Stimulated activated naive CD8-positive, alpha-beta T cell treated with anti-CD3 and anti-CD28 coated beads, Interleukin-15, amount 100 ng/mL, for 72 hours (primary cell): ENCODE data around the gene L3MBTL2.

ENCODE experiments used
- ATAC-seq: fragments of 150-1000 bp; cut with Tn5 transposase; 2 replicates; pipeline ENCODE4 v1.10.0; 2021; ENCODE audit warnings: mild to moderate bottlenecking, moderate library complexity
- DNase-seq, 2 donors: peaks; one replicate each; pipeline ENCODE4 v3.0.0; 2021 to 2022
- H3K27ac Mint-ChIP-seq, 2 donors: one replicate each; pipeline ENCODE4 v1.8.0; 2022; ENCODE audit warnings: mild to moderate bottlenecking in 2 of 2, mixed read lengths in 2 of 2, moderate library complexity in 2 of 2
- H3K27me3 Mint-ChIP-seq: one replicate; pipeline ENCODE4 v1.8.0; 2022; ENCODE audit warnings: mixed read lengths
- H3K4me1 Mint-ChIP-seq: one replicate; pipeline ENCODE4 v1.8.0; 2022; ENCODE audit warnings: mild to moderate bottlenecking, mixed read lengths
- H3K4me3 Mint-ChIP-seq, 2 donors: one replicate each; pipeline ENCODE4 v1.8.0; 2022; ENCODE audit warnings: mild to moderate bottlenecking in 2 of 2, mixed read lengths in 2 of 2, moderate library complexity in 1 of 2
- H3K9me3 Mint-ChIP-seq, 2 donors: one replicate each; pipeline ENCODE4 v1.8.0; 2022; ENCODE audit warnings: mixed read lengths in 2 of 2

L3MBTL2 gene

GRCh38 chr22:41229730-41230400 is 24.8 kb downstream of the L3MBTL2 start:
- ATAC-seq (no peak), DNase-seq (no peak)
- H3K27me3 Mint-ChIP-seq: no peaks in the 10 kb centered on the region
- H3K27ac Mint-ChIP-seq: peak overlapping the region in 1 of 2 donors; percentile 91
- no peaks in the 10 kb centered on the region for H3K9me3 Mint-ChIP-seq
- no peak overlapping the region for H3K4me3 Mint-ChIP-seq
- H3K4me1 Mint-ChIP-seq: no peaks in the 10 kb centered on the region

DNA sequence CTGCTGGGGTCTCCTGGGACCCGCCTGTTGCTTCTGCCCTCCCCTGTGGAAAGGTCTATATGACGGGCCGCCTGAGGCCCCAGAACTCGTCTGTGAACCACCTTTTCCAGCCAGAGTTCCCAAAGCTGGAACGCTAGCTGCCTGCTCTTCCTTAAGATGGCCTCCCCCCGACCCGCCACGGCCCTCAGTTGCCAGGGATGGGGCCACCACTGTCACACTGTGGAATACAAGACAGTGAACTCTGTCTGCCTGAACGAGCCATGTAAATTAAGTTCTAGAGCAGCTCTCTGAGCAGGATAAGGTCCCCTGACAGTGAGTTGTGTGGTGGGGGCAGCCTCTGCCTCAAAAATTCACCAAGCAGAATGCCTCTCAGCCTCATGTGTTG is 25.3 kb downstream of the L3MBTL2 start:
- H3K4me1 Mint-ChIP-seq: no peaks in the 10 kb centered on the region
- no peaks in the 10 kb centered on the region for H3K9me3 Mint-ChIP-seq
- H3K27ac Mint-ChIP-seq: peak overlapping the region in 1 of 2 donors; percentile 91
- no peak overlapping the region for H3K4me3 Mint-ChIP-seq
- H3K27me3 Mint-ChIP-seq: no peaks in the 10 kb centered on the region
- ATAC-seq: no peak
- no peak for DNase-seq

DNA sequence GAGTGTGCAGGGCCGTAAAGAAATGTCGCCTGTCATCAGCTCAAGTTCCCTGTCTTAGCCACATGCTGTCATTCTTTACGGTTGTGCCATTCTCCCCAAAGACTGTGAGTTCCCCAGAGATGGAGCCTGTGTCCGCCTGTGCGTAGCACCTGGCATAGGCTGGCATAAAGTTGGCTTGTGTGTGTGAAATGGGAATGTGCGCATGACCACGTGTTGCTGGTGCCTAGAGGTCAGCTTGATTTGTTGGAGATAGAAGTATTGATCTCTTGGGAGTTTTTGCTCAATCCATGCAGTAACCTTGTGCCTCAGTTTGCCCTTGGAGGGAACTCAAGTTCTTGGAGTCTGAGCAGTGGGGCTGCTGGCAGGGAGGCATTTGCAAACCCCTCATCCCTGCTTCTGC is 26.3 kb downstream of the L3MBTL2 start:
- H3K27me3 Mint-ChIP-seq: no peaks in the 10 kb centered on the region
- no peak overlapping the region for H3K27ac Mint-ChIP-seq
- H3K9me3 Mint-ChIP-seq: no peaks in the 10 kb centered on the region
- DNase-seq (no peak), ATAC-seq (no peak)
- H3K4me1 Mint-ChIP-seq: no peaks in the 10 kb centered on the region
- no peak overlapping the region for H3K4me3 Mint-ChIP-seq

DNA sequence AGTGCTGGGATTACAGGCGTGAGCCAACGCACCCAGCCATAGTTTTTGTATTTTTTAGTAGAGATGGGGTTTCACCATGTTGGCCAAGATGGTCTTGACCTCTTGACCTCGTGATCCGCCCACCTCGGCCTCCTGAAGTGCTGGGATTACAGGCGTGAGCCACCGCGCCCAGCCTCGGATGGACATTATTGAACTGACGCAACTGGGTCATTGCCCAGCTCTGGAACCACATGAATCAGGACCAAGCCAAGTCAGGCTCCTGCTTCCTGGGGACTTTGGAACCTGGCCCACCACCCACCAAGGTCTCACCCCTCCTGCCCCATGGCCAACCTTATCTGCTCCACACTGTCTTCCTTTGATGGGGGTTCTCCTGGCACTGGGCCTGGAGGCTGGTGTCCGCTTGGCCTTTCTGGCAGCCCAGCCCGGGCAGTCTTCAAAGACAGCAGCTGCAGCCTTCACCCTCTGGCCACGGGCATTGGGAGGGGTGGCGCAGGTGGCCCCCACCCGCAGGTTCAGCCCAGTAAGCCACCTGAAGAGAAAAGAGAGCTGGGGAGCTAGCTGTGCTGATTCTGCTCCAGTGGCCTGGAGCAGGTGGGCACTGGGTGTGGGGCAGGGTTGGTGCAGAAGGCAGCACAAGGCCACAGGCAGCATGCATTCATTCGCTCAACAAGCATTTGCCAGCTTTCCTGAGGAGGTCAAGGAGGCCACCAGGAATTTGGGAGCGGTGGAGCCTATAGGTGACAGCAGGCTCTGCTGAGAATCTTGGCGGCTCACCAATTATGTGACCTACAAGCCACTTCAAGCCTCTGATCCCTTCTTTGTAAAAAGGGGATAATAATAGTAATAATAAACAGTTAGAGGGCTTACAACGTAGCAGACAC is 29.9 kb downstream of the L3MBTL2 start:
- ATAC-seq (no peak), DNase-seq (no peak)
- H3K4me1 Mint-ChIP-seq: peaks cover 15% of the 10 kb centered on the region
- H3K4me3 Mint-ChIP-seq: no peak overlapping the region
- no peak overlapping the region for H3K27ac Mint-ChIP-seq
- H3K9me3 Mint-ChIP-seq: no peaks in the 10 kb centered on the region
- H3K27me3 Mint-ChIP-seq: no peaks in the 10 kb centered on the region

GRCh38 chr22:41237036-41237706 is 32.1 kb downstream of the L3MBTL2 start:
- H3K4me1 Mint-ChIP-seq: peaks cover 15% of the 10 kb centered on the region
- ATAC-seq (no peak), DNase-seq (peak in 1 of 2 donors; percentile 22)
- H3K27me3 Mint-ChIP-seq: no peaks in the 10 kb centered on the region
- no peaks in the 10 kb centered on the region for H3K9me3 Mint-ChIP-seq
- H3K4me3 Mint-ChIP-seq: peak overlapping the region; percentile 72 to 85
- peak overlapping the region in 1 of 2 donors; percentile 95 for H3K27ac Mint-ChIP-seq

DNA sequence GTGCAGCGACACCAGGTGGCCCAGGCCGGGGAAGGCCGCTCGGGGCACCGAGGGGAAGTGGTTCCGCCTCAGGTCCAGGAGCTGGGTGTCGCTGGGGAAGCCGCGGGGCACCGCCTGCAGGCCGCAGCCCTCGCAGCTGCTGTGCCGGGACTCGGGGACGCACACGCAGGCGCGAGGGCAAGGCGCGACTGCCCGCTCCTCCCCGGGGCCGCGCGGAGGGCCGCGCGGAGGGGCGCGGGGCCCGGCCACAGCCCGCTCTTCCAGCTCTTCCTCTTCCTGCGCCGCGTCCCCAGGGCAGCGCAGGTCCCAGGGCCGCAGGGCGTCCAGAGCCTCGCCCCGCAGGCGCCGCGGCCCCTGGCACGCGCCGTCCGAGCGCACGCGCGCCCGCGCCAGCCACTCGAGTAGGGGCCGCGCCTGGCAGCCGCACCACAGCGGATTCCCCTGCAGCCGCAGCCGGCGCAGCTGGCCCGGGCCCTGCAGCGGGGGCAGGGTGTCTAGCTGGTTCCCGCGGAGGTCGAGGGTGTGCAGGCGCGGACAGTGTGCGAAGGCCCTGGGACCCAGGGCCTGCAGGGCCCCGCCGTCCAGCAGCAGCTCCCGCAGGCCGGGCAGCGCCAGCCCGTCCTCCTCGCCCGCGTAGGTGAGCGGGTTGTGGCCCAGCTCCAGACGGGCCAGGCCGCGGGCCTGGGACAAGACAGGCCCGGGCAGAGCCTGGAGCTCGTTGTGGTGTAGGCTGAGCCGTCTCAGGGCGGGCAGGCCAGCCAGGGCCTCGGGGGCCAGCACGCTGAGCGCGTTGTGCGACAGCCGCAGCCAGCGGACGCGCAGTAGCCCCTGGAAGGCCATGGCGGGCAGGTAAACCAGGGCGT is 32.8 kb downstream of the L3MBTL2 start:
- no peaks in the 10 kb centered on the region for H3K9me3 Mint-ChIP-seq
- H3K4me1 Mint-ChIP-seq: peaks cover 15% of the 10 kb centered on the region
- H3K4me3 Mint-ChIP-seq: peak overlapping the region; percentile 72 to 85
- H3K27ac Mint-ChIP-seq: peak overlapping the region in 1 of 2 donors; percentile 95
- ATAC-seq (peak; percentile 93), DNase-seq (peak; percentile 86 to 91)
- H3K27me3 Mint-ChIP-seq: no peaks in the 10 kb centered on the region

GRCh38 chr22:41238570-41239442 is 33.7 kb downstream of the L3MBTL2 start:
- DNase-seq (no peak), ATAC-seq (no peak)
- Mint-ChIP-seq H3K4me1 (peaks cover 15% of the 10 kb centered on the region), H3K27me3 (no peaks in the 10 kb centered on the region), H3K27ac (peak overlapping the region in 1 of 2 donors; percentile 36), H3K9me3 (no peaks in the 10 kb centered on the region), H3K4me3 (peak overlapping the region; percentile 55 to 60)

DNA sequence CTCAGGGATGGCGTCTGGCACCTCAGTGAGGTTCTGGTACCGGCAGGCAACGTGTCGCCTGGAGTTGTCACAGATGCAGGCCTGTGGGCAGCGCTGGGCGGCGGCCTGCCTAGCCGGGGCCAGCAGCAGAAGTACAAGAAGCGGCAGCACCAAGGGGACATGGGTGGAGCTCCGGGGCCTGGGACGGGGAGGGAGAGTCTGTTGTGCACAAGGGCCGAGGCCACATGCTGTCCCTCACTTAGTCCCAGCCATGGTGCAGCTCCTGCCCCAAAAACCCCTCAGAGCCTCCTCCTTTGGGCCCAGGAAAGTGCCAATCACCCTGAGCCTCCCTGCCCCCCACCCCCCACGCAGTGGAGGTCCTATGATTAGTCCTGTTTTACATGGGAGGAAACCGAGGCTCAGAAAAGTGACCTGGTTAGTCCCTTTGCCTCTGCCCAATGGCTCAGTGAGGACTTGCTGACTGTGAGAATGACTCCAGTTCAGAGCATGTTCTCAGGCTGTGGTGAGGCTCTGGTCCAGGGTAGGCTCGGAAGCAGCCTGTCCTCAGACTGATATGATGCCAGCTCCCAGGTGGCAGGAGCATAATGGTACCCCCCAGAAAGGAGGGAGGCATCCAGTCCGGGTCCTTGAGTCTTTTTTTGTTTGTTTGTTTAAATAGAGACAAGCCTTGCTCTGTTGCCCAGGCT is 34.5 kb downstream of the L3MBTL2 start:
- Mint-ChIP-seq H3K4me3 (peak overlapping the region in 1 of 2 donors; percentile 60), H3K9me3 (no peaks in the 10 kb centered on the region), H3K27ac (no peak overlapping the region), H3K27me3 (no peaks in the 10 kb centered on the region), H3K4me1 (peaks cover 15% of the 10 kb centered on the region)
- DNase-seq: no peak
- no peak for ATAC-seq

- no peak for DNase-seq
- Mint-ChIP-seq H3K4me1 (peaks cover 15% of the 10 kb centered on the region), H3K4me3 (no peak within 1 kb of the TSS), H3K27me3 (no peaks in the 10 kb centered on the region), H3K9me3 (no peaks in the 10 kb centered on the region), H3K27ac (peak within 1 kb of the TSS in 1 of 2 donors; percentile 78)
- no peak for ATAC-seq
These were observed 35.4 kb downstream of the L3MBTL2 start, which contains the start of gene CHADL for GRCh38 chr22:41240377-41241132. TSS of gene CHADL (minus strand) at chr22:41240931. CDS start at chr22:41240881, 50 bp downstream.

GRCh38 chr22:41241133-41241676 is 36.1 kb downstream of the L3MBTL2 start:
- no peak for DNase-seq
- no peak for ATAC-seq
- no peak overlapping the region for H3K4me3 Mint-ChIP-seq
- H3K9me3 Mint-ChIP-seq: no peaks in the 10 kb centered on the region
- peak overlapping the region in 1 of 2 donors; percentile 78 for H3K27ac Mint-ChIP-seq
- no peaks in the 10 kb centered on the region for H3K27me3 Mint-ChIP-seq
- peaks cover 15% of the 10 kb centered on the region for H3K4me1 Mint-ChIP-seq

DNA sequence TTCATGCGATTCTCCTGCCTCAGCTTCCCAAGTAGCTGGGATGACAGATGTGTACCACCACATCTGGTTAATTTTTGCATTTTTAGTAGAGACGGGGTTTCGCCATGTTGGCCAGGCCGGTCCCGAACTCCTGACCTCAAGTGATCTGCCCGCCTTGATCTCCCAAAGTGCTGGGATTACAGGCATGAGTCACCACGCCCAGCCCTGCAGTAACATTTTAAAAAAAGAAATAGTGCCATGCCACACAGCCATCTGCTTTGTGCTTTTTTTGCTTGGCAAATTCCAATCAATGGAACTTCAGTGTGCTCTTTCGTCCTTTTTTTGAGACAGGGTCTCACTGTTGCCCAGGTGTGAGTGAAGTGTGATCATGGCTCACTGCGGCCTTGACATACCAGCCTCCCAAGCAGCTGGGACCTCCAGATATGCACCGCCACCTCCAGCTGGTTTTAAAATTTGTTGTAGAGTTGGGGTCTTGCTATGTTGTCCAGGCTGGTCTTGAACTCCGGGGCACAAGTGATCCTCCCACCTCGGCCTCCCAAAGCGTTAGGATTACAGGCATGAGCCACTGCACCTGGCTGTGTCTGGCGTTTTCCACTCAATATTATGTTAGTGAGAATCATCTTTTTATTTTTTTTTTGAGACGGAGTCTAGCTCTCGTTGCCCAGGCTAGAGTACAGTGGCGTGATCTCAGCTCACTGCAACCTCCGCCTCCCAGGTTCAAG is 37.4 kb downstream of the L3MBTL2 start:
- ATAC-seq: no peak
- no peaks in the 10 kb centered on the region for H3K27me3 Mint-ChIP-seq
- peaks cover 6% of the 10 kb centered on the region for H3K4me1 Mint-ChIP-seq

GRCh38 chr22:41243361-41243760 is 38.2 kb downstream of the L3MBTL2 start:
- Mint-ChIP-seq H3K4me1 (peaks cover 6% of the 10 kb centered on the region), H3K27ac (peak overlapping the region in 1 of 2 donors; percentile 19), H3K9me3 (no peaks in the 10 kb centered on the region), H3K27me3 (no peaks in the 10 kb centered on the region), H3K4me3 (no peak overlapping the region)
- ATAC-seq (no peak), DNase-seq (no peak)

More for the DNA sequence above, 37.4 kb downstream of the L3MBTL2 start:
- no peaks in the 10 kb centered on the region for H3K9me3 Mint-ChIP-seq
- no peak overlapping the region for H3K4me3 Mint-ChIP-seq
- H3K27ac Mint-ChIP-seq: peak overlapping the region in 1 of 2 donors; percentile 34
- DNase-seq: no peak
